Measurements from ENCODE around the gene TRMT2A.

TRMT2A gene

DNA sequence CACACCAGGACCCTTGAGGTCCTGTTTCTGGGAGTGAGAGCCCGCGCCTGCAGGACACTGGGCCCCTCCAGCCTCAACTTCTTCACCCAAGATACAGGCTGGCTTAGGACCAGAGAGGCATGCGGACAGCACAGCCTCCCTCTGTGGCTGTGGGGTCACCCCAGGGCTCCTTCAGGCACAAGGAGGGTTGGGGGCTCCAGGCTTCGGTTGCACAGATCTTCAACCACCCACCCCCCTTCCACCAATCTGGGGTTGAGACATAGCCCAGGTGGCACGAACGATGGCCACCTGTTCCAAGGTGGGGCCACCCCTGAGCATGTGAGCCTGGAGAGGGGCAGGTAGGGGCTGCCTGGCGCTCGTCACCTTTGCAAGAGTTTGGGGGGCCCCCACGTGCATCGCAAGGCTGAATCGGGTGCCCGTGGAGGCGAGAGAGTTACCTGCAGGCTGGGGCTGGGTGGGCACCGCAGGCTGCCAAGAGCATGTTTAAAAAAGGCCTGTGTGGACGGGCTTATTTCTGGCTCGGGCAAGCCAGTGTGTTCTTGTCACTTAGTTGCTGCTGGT lies 15.7 kb upstream of the TRMT2A start:
- no peak for DNase-seq

- DNase-seq = peak in 3 of 14 donors; percentile 23 to 57 (median 39)
Observed at GRCh38 chr22:20131859-20132685, 15.0 kb upstream of the TRMT2A start.

GRCh38 chr22:20131597-20131858 lies 14.5 kb upstream of the TRMT2A start, which contains the start of gene ZDHHC8:
Gene ZDHHC8, plus strand, starts transcription at chr22:20131804. Its CDS starts 144 bp downstream, at chr22:20131948.
- peak in 6 of 14 donors; percentile 24 to 68 (median 56) for DNase-seq

GRCh38 chr22:20130731-20131596 lies 13.9 kb upstream of the TRMT2A start:
- peak; percentile 23 to 86 (median 59) for DNase-seq

- no peak for DNase-seq
Observed at GRCh38 chr22:20130319-20130718, 13.3 kb upstream of the TRMT2A start.

DNA sequence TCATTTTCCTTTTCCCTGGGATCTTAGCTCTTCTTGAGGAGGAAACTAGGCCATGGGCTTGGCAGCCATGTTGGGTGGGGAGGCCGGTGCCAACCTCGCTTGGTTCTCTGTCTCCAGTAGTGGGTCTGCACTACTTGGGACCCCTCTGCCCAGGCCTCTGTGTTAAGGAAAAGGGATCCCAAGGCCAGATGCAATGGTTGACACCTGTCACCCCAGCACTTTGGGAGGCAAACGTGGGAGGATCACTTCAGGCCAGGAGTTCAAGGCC lies 12.7 kb upstream of the TRMT2A start:
- DNase-seq = no peak

DNA sequence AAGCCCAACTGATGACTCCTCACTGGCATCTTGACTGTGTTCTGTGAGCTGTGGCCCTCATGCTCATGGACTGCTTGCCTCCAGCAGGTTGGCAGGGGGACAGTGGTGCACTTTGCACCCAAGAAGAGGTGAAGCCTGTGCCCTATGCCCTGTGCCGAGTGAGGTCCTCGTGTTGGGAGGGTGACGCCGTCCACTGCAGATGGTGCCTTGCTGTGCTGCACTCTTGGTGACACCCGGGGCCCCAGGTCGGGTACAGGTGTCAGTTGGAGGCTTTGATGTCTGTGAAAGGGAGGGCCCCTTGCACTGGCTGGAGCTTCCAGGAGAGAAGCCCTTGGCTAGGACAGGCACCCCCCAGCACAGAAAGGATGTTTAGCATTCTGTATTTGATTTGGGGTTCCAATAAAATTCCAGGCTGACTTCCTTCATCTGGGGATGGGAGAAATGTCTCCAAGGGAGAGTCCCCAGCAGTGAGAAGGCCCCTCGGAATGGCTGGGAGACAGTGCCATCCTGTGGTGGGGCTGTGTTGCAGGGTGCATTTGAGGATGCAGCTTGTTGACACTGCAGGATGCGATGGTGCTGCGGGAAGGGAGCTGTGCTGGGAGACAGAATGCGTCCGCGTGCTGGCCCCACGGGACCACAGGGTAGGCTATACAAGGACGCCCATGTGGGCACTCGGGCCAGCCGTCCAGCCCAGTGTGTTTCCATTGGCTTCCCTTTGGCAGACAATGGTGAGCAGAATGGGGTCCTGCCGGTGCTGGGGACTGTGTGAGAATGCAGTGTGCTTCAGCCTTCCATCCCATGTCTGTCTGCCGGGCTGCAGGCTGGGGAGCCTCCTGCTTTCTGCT lies 12.1 kb upstream of the TRMT2A start:
- peak in 3 of 14 donors; percentile 5 to 34 (median 12) for DNase-seq

GRCh38 chr22:20128619-20128901 lies 11.5 kb upstream of the TRMT2A start:
- DNase-seq = no peak

DNA sequence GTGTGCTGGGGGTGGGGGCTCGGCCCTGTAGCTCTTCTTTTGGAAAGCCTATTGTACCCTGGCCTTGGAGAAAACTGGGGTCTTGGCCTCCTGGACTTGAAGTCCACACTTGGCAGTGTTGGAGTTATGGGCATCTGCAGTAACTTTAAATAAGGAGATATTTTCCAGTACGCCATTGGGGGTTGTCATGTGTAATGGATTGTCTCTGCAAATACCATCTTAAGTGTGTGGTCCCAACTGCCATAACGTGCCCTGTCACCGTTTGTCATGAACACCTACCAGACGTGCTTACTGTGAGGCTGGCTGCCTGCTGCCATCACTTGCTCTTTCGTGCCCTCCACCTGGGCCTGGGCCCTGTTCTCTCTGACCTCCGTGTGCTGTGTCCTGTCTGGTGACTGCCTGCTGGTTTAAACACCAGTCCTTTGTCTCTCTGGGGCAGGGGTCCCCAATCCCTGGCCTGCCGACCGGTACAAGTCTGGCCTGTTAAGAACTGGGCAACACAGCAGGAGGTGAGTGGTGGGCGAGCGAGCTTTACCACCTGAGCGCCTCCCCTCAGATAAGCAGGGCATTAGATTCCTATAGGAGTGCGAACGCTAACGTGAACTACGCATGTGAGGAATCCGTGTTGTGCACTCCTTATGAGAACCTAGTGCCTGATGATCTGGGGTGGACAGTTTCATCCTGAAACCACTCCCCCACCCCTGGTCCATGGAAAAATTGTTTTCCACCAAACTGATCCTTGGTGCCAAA lies 11.0 kb upstream of the TRMT2A start:
- DNase-seq = no peak

- DNase-seq = no peak
Observed at GRCh38 chr22:20127318-20127868, 10.4 kb upstream of the TRMT2A start.

GRCh38 chr22:20126284-20127029 lies 9.4 kb upstream of the TRMT2A start:
- DNase-seq = no peak

DNA sequence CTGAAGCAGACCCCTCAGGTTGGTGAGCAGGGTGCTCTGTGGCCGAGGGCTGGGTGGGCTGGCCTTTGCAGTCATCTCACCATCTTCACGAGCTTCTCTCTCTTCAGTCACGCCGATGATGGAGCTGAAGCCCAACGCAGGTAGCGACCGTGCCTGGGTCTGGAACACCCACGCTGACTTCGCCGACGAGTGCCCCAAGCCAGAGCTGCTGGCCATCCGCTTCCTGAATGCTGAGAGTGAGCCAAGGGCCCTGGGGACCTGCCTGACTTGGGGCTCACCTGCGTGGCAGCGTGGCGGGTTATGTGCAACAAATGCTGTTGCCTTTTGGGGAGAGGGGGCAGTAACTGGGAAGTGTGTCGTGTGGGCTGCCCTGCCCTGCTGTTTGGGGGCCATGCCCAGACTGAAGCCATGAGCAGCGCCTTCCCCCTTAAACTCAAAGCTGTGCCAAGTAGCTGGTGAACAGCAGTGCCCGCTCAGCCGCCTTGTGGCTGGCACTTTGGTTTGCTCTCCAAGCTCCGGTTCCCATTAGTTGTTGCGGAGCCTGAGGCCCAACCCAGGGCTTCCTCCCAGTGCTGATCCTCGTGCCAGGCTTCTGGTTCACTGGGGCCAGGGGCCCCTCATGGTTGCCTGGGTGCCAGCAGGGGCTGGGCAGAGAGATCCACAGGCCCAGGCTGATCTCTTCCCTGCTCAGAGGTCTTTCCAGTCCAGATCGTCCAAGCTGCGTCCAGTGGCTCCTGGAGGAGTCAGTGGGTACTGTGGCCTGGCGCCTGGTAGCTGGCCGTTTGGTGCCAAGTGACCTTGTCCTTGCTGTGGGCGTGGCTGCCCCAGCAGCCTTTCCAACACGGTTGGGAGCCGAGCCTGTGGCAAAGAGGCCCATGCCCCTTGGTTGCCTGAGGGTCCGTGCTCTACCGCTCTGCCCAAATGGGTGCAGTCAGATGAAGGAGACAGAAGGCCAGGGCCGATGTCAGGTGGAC lies 8.5 kb upstream of the TRMT2A start:
- DNase-seq = no peak

GRCh38 chr22:20124083-20124787 lies 7.2 kb upstream of the TRMT2A start:
- no peak for DNase-seq

DNA sequence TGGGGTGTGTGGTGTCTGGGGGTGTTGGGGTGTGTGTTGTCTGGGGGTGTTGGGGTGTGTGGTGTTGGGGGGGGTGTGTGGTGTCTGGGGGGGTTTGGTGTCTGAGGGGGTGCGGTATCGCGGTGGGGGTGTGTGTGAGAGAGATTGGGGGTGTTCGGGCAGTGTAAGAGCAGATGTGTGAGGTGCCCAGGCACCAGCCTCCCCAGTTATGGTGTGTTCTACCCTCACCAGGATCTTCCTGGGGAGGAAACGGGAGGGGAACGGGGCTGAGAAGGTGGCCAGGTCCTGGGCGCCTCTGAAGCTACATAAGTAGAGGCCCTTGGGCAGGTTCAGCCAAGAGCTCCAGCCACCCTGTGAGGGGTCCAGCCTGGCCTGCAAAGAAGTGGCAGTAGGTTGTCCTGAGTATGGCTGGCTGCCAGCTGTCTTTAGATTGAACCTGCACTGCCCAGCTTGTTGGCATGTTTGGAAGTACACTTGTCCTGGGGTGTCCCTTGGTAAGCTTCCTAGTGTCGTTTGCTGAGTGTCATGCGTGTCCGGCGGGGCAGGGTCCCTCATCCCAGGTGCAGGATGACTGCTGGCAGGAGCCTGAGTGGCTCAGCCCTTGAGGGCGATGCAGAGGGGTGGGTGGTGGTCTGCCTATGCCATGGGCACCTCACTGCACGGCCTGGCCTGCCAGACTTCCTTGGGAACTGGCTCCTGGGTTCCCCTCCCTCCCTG lies 6.5 kb upstream of the TRMT2A start:
- DNase-seq = no peak

DNA sequence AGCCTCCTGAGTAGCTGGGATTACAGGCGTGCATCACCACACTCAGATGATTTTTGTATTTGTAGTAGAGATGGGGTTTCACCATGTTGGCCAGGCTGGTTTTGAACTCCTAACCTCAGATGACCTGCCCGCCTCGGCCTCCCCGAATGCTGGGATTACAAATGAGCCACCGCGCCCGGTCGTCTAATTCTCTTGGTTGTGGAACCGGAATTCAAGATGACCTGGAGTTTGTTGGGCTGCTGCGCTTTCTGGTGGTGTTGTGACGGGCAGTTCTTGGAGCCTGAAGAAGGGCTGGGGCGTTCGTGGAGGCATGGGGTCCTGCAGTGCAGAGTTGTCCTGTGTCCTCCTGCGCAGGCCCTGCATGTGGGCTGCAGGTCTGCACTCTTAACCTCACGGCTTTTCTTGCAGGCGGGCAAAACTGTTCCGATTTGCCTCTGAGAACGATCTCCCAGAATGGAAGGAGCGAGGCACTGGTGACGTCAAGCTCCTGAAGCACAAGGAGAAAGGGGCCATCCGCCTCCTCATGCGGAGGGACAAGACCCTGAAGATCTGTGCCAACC lies 4.9 kb upstream of the TRMT2A start:
- no peak for DNase-seq

DNA sequence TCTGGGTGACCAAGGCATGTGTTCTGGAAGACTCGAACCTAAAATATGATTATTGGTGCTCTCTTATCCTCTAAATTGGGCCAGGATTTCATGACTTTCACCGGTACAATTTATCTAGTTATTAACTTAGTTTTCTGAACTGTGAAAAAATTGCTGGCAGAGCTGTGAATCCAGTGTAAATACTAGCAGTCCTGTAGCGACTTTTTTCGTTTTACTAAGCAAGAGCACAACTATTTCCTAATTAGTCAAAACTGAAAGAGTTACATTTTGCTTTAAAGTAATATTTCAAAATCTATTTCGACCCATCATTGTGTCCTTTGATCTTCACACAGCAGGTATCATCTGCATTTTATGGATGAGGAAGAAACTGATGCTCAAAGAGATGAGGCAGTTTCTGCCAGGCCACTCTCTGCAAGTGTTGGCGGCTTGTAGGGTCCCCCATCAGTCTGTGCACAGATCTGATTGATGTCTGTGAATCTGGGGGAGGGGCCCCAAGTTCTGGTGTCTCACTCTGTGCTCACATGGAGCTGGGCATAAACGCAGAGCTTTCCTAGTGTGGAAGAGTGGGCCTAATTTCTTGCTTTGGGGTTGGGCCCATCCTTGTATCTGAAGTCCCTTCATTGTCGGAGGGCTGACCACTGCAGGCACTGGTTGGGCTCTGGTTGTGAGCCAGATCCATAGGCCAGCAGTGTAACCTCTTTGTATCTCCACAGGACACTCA lies 1.4 kb upstream of the TRMT2A start:
- DNase-seq = no peak

DNA sequence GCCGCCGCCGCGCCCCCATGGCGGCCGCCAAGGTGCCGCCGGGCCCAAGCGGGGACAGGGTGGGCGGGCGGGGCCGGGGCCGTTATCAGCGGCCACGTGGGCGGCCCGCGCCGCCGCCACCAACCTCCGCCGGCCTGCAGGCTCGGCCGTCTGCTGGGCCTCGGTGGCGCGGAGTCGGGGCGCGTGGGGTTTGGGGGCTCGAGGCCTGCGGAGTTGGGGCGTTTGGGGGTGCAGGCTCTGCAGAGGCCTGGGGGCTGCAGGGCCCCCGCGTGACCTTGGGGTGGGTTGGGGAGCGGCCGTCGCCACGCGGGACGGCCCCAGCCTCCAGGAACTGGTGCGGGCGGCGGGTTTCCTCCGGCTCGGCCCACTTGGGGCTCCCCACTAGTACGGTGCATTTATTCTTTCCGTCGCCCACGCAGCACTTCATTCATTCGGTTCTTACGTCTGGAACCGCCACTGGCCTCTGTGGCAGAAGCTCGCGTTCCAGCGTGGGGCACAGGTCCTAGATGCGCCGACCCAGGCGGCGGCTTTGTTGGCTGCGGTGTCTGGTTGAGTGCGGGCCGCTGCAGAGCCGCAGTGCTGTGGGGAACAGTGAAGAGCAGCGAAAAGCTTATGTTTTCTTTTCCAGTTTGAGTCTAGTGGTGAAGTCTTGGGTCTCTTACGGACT lies 740 bp upstream of the TRMT2A start:
- no peak for DNase-seq

Data from C1 segment of cervical spinal cord (tissue), 14 donors.